ENCODE measurements around the gene RABEPK.

GRCh38 chr9:125241863-125242739 is 41.8 kb downstream of the RABEPK start:
- TF ChIP-seq CTCF (IDR thresholded peaks at IDR 0.05 in 4 of 5, conservative IDR thresholded peaks at IDR 0.05 in 1 of 5) (no peak), POLR2A (IDR thresholded peaks at IDR 0.05) (no peak)

Data from gastrocnemius medialis (tissue), 4 donors.